Raji (cell line): ENCODE data around the gene RASL10B.

Experiments used
- POLR2A ChIP-seq: IDR thresholded peaks from 2 replicates; pipeline ENCODE4 v1.6.1; 2011; ENCODE audit warnings: low read depth, low read length, control low read depth; ENCODE audit not compliant: insufficient read depth

Gene RASL10B

GRCh38 chr17:35731239-35731916 is at the start of gene RASL10B:
RASL10B (plus strand) TSS chr17:35731639; CDS start chr17:35735185, 3,546 bp downstream.
- TF ChIP-seq POLR2A: no peak

GRCh38 chr17:35683591-35683990 is 47.8 kb upstream of the RASL10B start:
- no peak for TF ChIP-seq POLR2A

- TF ChIP-seq POLR2A: no peak
These were observed 47.2 kb upstream of the RASL10B start for GRCh38 chr17:35684055-35684802.

GRCh38 chr17:35692512-35693210 is 38.8 kb upstream of the RASL10B start:
- no peak for TF ChIP-seq POLR2A

- TF ChIP-seq POLR2A: no peak
These were observed 37.8 kb upstream of the RASL10B start for GRCh38 chr17:35693662-35694061.

- TF ChIP-seq POLR2A: no peak
These were observed 36.5 kb upstream of the RASL10B start for GRCh38 chr17:35694906-35695305.

GRCh38 chr17:35695613-35696012 is 35.8 kb upstream of the RASL10B start:
- TF ChIP-seq POLR2A: no peak

- TF ChIP-seq POLR2A: no peak
These were observed 32.6 kb upstream of the RASL10B start for GRCh38 chr17:35698800-35699199.

- TF ChIP-seq POLR2A: no peak
These were observed 31.3 kb upstream of the RASL10B start for GRCh38 chr17:35700150-35700549.

GRCh38 chr17:35701491-35701890 is 29.9 kb upstream of the RASL10B start:
- no peak for TF ChIP-seq POLR2A

- no peak for TF ChIP-seq POLR2A
These were observed 26.2 kb upstream of the RASL10B start for GRCh38 chr17:35705230-35705629.

GRCh38 chr17:35705705-35706104 is 25.7 kb upstream of the RASL10B start:
- no peak for TF ChIP-seq POLR2A

GRCh38 chr17:35708149-35708548 is 23.3 kb upstream of the RASL10B start:
- no peak for TF ChIP-seq POLR2A

- TF ChIP-seq POLR2A: no peak
These were observed 22.5 kb upstream of the RASL10B start for GRCh38 chr17:35708951-35709350.

GRCh38 chr17:35709874-35710273 is 21.6 kb upstream of the RASL10B start:
- no peak for TF ChIP-seq POLR2A

GRCh38 chr17:35710950-35711349 is 20.5 kb upstream of the RASL10B start:
- no peak for TF ChIP-seq POLR2A

- no peak for TF ChIP-seq POLR2A
These were observed 18.2 kb upstream of the RASL10B start for GRCh38 chr17:35713069-35713728.
